Left kidney (tissue), 2 donors: ENCODE data around the gene YPEL1. TPM values are rescaled to one million over a fixed set of nuclear protein-coding genes. Genes with fewer than 3 reads are reported as not detected.
"Not testable (repeated sequence)": the region's sequence is repeated elsewhere in the genome, so short reads cannot be mapped to it uniquely, and the experiment has no call there.

Source experiments
- DNase-seq: peaks from one replicate; pipeline ENCODE4 v3.0.0-alpha.2; 2013
- polyA plus RNA-seq: library from polyadenylated mRNA; unstranded; fragments of 120-200 nt; gene quantifications from one replicate; pipeline ENCODE4 v1.2.1, GENCODE V29; 2013; ENCODE audit not compliant: insufficient read length

Gene YPEL1
- polyA plus RNA-seq, 1 donor = 20.9 TPM

- DNase-seq = no peak
Measured at GRCh38 chr22:21755851-21756284, 20.3 kb upstream of the YPEL1 start.

DNA sequence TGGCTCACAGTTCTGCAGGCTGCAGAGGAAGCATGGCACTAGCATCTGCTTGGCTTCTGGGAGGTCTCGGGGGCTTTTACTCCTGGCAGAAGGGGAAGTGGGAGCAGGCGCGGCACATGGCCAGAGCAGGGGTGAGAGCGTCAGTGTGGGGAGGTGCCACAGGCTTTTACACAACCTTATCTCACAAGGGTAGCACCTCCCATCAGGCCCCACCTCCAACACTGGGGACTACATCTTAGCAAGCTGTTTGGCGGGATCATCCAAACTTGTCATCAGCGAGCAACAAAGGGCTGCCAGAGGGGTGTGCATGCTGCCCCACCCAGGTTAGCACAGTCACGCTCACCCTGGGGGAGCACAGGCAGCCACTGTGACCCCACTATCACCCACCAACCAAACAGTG, 18.9 kb upstream of the YPEL1 start:
- DNase-seq = no peak

DNA sequence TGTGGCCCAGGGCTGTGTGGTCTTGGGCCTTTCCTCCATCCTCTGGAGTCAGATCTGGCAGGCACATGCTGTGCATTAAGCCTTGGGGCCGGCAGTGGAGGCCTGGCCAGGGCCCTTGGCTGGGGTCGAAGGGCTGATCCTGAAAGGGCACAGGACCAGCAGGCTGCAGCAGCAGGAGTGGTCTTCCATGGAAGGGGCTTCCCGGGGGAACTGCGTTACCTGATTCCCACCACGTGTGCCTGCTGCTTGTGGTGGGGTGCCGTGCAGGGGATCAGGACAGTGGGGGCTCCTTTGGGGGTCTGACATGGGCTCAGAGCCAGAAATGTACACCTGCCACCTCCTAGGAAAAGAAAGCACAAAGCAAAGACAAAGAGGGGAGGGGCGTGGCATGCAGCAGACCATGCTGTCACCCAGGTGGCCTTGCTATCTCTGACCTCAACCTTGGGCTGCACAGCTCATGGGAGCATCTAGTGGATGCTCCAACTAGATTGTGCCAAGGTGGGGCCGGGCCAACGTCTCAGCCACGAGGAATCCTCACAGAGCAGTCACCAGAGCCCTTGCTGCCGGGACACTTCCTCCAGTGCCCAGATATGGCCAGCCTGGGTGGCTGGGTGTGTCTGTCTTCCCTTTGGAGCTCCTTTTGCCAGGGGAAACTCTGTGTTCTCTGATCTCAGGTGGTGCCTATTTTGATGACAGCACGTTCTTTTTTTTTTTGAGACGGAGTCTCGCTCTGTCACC, 17.9 kb upstream of the YPEL1 start:
- no peak for DNase-seq

DNA sequence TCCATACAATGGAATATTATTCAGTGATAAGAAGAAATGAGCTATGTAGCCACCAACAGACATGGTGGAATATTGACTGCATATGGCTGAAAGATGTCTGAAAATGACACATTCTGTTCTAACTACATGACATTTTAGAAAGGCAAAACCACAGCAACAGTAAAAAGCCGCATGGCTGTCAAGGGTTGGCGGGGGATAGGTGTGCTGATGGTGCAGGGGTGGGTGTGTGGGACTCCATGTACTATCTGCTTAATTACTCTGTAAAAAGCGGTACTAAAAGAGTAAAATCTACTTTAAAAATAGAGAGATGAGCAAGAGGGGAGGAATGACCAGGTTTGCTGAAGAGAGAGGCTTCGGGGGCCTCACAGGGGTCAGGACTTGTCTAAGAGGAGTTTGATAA, 16.7 kb upstream of the YPEL1 start:
- no peak for DNase-seq

DNA sequence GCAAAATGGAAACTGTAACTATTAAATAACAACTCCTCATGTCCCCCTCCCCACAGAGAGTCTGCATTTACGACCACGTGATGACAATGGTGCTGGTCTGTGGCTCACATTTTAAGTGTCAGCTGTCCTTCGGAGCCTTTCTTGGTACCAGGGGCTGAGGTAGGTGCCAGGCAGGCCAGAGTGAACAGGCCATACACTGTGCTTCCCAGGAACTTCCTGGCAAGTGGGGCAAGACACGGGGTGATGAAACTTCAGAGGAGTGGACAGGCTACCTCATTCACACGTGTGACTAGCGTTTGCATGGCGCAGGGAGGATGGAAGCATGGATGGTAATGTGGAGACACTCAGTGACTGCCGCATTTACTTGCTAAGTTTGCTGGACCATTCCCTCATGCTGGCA, 10.4 kb upstream of the YPEL1 start:
- no peak for DNase-seq

DNA sequence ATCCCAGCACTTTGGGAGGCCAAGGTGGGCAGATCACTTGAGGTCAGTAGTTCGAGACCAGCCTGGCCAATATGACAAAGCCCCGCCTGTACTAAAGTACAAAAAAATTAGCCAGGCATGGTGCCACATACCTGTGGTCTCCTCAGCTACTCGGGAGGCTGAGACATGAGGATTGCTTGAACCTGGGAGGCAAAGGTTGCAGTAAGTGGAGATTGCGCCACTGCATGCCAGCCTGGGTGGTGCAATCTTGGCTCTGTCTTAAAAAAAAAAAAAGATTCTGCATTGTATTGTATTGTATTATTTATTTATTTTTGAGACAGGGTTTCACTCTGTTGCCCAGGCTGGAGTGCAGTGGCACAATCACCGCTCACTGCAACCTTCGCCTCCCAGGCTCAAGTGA, 9.3 kb upstream of the YPEL1 start:
- not testable (repeated sequence) for DNase-seq

DNA sequence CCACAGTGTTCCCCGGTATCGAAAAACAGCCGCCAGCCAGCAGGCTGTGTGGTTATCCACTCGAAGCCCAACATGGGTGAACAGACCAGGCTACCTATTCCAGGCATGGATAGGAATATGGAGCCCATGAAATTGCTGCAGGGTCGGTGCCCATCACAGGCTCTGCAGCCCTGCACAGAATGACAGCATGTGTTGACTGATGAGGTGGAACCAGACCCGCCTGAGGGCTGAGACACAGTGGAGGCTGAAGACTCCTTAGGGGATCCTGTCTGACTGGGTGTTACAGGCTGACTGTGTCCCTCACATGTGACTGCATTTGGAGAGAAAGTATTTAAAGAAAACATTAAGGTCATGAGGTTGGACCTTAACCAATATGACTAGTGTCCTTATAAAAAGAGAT, 6.2 kb upstream of the YPEL1 start:
- no peak for DNase-seq

- no peak for DNase-seq
Measured at GRCh38 chr22:21741059-21741458, 5.5 kb upstream of the YPEL1 start.

DNA sequence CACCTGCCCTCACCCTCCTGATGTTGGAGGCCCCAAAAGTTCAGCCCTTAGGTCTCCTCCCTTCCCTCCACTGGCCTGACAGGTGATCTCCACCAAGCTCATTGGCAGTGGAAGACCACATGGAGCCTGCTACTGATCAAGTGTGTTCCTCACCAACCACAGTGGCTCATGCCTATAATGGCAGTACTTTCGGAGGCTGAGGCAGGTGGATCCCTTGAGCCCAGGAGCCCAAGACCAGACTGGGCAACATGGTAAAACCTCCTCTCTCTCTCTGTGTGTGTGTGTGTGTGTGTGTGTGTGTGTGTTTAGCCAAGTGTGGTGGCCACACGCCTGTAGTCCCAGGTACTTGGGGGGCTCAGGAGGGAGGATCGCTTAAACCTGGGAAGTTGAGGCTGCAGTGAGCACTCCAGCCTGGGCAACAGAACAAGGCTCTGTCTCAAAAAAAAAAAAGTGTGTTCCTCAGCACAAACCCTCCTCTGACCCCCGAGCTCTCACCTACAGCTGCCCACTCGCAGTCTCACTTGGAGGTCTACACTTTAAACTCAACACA, 4.3 kb upstream of the YPEL1 start:
- no peak for DNase-seq

GRCh38 chr22:21738966-21739365, 3.4 kb upstream of the YPEL1 start:
- no peak for DNase-seq

GRCh38 chr22:21738081-21738480, 2.5 kb upstream of the YPEL1 start:
- DNase-seq = no peak

- no peak for DNase-seq
Measured at GRCh38 chr22:21736948-21737347, 1.4 kb upstream of the YPEL1 start.

DNA sequence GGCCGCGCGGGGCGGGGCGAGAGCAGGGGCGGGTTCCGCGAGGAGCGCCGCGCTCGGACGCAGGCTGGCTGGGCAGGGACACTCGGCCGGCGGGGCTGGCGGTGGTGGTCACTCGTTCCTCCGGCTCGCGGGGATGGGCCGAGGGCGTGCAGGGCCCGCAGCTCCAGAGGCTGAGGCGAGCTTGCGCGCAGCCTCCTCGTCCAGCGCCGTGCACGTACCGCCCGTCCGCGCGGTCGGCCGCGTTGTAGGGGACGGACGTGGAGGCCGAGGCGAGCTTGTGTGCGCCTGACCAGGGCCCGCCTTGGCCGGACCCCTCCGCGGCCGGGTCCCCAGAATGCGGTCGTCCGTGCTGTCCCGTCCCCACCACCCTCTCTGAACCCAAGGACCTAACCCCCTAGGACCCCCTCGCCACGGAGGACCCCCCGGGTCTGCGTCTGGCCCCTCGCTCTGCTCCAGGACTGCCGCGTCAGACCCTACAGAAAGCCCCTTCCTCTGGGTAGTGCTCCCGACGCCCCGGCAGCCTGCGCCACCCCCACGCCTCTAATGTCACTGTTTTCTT, 569 bp upstream of the YPEL1 start:
- no peak for DNase-seq

GRCh38 chr22:21734540-21735199, 924 bp downstream of the YPEL1 start:
- no peak for DNase-seq

DNA sequence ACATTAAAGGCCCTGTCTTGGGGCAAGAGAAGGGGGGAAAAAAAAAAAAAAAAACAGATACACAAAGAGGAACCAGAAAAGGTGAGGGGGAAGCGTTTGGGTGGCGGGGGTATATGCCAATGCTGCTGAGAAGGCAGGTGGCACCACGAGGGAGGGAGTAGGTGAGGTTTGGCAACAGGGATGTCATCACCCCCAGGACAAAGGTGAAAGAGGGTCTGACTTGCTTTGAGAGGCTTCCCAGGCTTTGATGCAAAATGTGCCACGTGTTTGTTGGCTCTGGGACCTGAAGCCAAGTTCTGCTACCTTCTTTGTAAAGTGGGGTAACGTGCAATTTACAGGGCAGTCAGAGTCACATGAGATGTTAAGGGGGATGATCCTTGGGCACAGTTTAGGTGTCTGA, 4.1 kb downstream of the YPEL1 start:
- no peak for DNase-seq

DNA sequence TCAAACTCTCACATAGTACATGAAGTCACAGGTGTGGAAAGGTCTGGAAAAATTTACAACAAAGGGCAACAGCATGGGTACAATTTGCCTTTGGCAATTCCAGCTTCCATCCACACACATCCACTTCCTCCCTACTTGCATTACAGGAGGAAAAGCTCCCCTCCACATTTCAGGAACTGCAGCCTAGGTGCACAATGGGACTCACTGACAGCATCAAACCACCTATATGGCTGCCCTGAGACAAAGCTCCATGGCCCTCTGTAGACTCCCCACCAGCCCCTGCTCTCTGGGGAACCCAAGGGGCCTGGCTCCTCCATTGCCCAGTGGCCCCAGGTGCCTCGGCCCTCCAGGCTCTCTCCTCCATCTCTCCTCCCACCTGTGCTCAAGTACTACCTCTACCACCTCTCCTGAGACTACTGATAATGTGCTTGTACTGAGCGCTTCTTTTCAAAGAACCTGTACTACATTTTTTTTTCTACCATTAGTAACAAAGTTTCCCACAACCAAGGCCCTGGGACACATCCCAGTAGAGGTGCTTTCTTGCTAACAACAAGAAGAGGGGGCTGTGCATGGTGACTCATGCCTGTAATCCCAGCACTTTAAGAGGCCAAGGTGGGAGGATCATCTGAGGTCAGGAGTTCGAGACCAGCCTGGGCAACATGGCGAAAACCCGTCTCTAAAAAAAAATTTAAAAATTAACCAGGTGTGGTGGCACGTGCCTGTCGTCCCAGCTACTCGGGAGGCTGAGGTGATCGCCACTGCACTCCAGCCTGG, 4.9 kb downstream of the YPEL1 start:
- no peak for DNase-seq

- DNase-seq = not testable (repeated sequence)
Measured at GRCh38 chr22:21729184-21729583, 6.4 kb downstream of the YPEL1 start.

DNA sequence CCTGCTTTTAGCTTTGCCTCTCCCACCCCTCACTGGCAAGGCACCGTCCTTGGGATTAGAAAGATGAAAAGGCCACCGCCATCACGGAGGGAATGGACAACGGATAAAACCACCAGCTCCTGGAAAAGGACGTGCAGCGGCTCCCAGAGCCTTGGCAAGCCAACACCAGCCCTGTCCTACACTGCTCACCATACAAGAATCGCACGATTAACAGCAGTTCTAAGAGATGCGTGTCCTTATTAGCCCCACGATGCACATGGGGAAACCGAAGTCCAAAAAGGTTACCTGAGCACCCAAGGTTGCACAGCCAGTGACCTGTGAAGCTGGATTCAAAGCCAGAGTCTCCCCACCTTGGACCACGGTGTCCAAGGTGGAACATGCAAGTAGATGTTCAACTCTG, 7.3 kb downstream of the YPEL1 start:
- DNase-seq = no peak

DNA sequence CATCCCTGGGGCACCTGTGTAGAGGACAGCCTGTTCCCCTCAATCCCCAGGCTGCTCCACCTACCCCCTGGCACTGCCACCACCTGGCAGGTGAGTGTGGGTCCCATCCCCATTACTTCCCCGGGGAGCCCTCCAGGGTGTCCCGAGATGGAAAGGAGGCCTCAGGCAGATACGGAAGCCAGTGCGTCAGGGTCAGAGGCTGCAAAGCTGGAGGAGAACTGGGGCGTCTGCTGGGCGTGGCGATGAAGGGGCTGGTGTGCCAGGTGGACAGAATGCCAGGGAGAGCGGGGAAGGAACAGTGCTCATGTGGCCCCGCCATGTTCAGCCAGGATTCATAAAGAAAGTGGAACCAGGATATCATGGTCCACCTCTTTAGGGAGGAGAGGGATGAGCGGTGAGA, 7.8 kb downstream of the YPEL1 start:
- no peak for DNase-seq

GRCh38 chr22:21727159-21727558, 8.4 kb downstream of the YPEL1 start:
- DNase-seq = no peak

DNA sequence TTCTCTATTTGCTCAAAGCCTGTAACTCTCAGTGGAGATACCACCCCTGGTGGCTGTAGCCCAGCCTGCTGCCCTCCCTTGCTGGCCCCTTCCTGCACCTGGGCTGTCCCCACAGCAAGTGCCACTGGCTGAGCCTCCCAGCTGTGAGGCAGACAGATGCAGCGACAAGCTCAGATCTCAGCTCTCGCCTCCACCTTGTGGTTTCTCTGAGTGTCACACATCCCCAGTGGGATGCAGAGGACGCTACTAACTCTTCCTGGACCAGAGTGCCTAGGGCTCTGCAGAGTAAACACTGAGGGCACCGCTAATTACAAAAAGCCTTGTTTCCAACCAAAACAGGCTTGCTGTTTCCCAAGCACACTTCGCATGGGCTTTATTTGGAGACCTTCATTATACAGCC, 8.9 kb downstream of the YPEL1 start:
- DNase-seq = no peak

DNA sequence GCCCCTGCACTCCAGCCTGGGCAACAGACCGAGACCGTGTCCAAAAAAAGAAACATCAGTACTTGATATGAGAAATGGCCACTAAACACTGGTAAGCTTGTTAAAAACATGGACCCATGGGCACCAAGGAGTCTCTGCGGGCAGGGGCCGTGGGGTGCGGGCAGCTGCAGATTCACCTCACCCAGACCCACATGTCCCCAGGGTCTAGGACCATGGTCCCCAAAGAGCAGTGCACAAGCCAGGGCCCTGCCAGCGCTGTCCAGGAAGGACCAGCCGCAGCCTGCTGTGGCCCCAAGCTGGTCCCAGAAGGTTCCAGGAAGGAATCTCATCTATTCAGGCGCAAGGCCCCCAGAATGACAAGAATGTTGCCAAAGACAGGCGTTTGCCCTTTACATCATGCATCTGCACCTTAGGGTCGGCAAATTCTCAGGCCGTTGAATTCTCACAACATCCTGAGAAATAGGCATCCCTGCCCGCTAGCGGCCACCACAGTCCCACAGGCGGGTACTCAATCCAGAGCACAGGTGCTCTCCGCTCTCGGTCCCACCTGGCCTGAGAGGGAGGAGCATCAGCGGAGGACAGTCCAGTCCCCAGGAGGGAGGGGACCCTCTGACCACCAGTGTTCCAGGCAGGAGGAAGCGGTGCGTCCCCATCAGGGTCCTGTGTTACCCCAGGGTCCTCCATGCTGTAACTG, 9.5 kb downstream of the YPEL1 start:
- no peak for DNase-seq
